Right renal cortex interstitium (tissue), 3 donors: ENCODE measurements around the gene TMEM234. TPM values are rescaled to one million over a fixed set of nuclear protein-coding genes. Genes with fewer than 3 reads are reported as not detected.
A peak's percentile ranks its signal among the peaks of the same experiment; 100 is the strongest.
"Not testable (repeated sequence)": the region's sequence is repeated elsewhere in the genome, so short reads cannot be mapped to it uniquely, and the experiment has no call there.

Source experiments
- DNase-seq, 3 donors: peaks; one replicate each; pipeline ENCODE4 v3.0.0-alpha.2; 2013; ENCODE audit warnings: low read depth in 3 of 3, low spot score in 2 of 3
- polyA plus RNA-seq, 3 donors: library from polyadenylated mRNA; unstranded; fragments of 120-200 nt; gene quantifications; one replicate each; pipeline ENCODE4 v1.2.1, GENCODE V29; 2013; ENCODE audit not compliant: insufficient read length in 3 of 3

TMEM234 gene
- 10 to 100 TPM; 21.1 to 27.3 (median 23.6) TPM for polyA plus RNA-seq

- DNase-seq: peak in 1 of 3 donors; percentile 91
These were observed at the start of gene TMEM234, which contains the start of gene EIF3I for GRCh38 chr1:32221980-32222755. Gene TMEM234 (minus strand): TSS chr1:32222353. CDS start chr1:32222322, 31 bp downstream. Gene EIF3I (plus strand): TSS chr1:32222407. CDS start chr1:32222442, 35 bp downstream.

GRCh38 chr1:32269744-32270143, 47.6 kb upstream of the TMEM234 start:
- no peak for DNase-seq

GRCh38 chr1:32266921-32267591, 44.9 kb upstream of the TMEM234 start:
- DNase-seq: no peak

GRCh38 chr1:32265846-32266245, 43.7 kb upstream of the TMEM234 start:
- DNase-seq: no peak

- DNase-seq: no peak
These were observed 41.6 kb upstream of the TMEM234 start for GRCh38 chr1:32263744-32264143.

- DNase-seq: not testable (repeated sequence)
These were observed 41.1 kb upstream of the TMEM234 start for GRCh38 chr1:32263236-32263593.

GRCh38 chr1:32257227-32257508, 35.0 kb upstream of the TMEM234 start:
- no peak for DNase-seq

GRCh38 chr1:32256473-32257226, 34.5 kb upstream of the TMEM234 start:
- DNase-seq: no peak

- DNase-seq: no peak
These were observed 33.2 kb upstream of the TMEM234 start for GRCh38 chr1:32255072-32256071.

GRCh38 chr1:32250893-32251716, 29.0 kb upstream of the TMEM234 start, which contains the start of gene LCK:
Gene LCK (plus strand): TSS chr1:32251265. CDS start chr1:32274330, 23,065 bp downstream.
- no peak for DNase-seq

GRCh38 chr1:32249831-32250525, 27.8 kb upstream of the TMEM234 start:
- DNase-seq: no peak

- DNase-seq: no peak
These were observed 26.1 kb upstream of the TMEM234 start for GRCh38 chr1:32247983-32248889.

- no peak for DNase-seq
These were observed 25.3 kb upstream of the TMEM234 start for GRCh38 chr1:32247452-32247851.

GRCh38 chr1:32246888-32247273, 24.7 kb upstream of the TMEM234 start, which contains the start of gene FAM167B:
Gene FAM167B (plus strand): TSS chr1:32247222. CDS start chr1:32247422, 200 bp downstream.
- no peak for DNase-seq

GRCh38 chr1:32242341-32242851, 20.2 kb upstream of the TMEM234 start:
- DNase-seq: no peak

GRCh38 chr1:32241001-32241763, 19.0 kb upstream of the TMEM234 start:
- no peak for DNase-seq
